ENCODE measurements around the gene RAD51C.

GRCh38 chr17:58760248-58760647 lies 67.8 kb downstream of the RAD51C start:
- TF ChIP-seq, protein P1, sequence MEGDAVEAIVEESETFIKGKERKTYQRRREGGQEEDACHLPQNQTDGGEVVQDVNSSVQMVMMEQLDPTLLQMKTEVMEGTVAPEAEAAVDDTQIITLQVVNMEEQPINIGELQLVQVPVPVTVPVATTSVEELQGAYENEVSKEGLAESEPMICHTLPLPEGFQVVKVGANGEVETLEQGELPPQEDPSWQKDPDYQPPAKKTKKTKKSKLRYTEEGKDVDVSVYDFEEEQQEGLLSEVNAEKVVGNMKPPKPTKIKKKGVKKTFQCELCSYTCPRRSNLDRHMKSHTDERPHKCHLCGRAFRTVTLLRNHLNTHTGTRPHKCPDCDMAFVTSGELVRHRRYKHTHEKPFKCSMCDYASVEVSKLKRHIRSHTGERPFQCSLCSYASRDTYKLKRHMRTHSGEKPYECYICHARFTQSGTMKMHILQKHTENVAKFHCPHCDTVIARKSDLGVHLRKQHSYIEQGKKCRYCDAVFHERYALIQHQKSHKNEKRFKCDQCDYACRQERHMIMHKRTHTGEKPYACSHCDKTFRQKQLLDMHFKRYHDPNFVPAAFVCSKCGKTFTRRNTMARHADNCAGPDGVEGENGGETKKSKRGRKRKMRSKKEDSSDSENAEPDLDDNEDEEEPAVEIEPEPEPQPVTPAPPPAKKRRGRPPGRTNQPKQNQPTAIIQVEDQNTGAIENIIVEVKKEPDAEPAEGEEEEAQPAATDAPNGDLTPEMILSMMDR (IDR thresholded peaks at IDR 0.05) = no peak
- TF ChIP-seq EZH2phosphoT487 (IDR thresholded peaks at IDR 0.05) = no peak
- no peak for TF ChIP-seq EZH2 (IDR thresholded peaks at IDR 0.05)

Data from neural progenitor cell (in vitro differentiated cells).